ENCODE results near the gene SLC37A1.

GRCh38 chr21:42601656-42602055, 88.0 kb downstream of the SLC37A1 start:
- TF ChIP-seq SP1 (IDR thresholded peaks at IDR 0.05) (no peak), SP1 (CRISPR knock-in tag; IDR thresholded peaks at IDR 0.05) (no peak), HNRNPLL (IDR thresholded peaks at IDR 0.05; ENCODE audit: low read depth, low read length, poor library complexity, severe bottlenecking) (no peak), KAT8 (CRISPR knock-in tag; IDR thresholded peaks at IDR 0.05) (no peak), CTCF (CRISPR knock-in tag; IDR thresholded peaks at IDR 0.05) (no peak), POLR2AphosphoS5 (IDR thresholded peaks at IDR 0.05; ENCODE audit: low read depth, low read length) (no peak), EZH2 (conservative IDR thresholded peaks at IDR 0.05; ENCODE audit: low read depth, low read length) (no peak), NCOR1 (IDR thresholded peaks at IDR 0.05; ENCODE audit: borderline replicate concordance, low read length) (no peak), ZHX2 (IDR thresholded peaks at IDR 0.05; ENCODE audit: low read depth) (no peak), ZHX2 (CRISPR knock-in tag; IDR thresholded peaks at IDR 0.05; ENCODE audit: borderline replicate concordance) (no peak), SOX5 (CRISPR knock-in tag; IDR thresholded peaks at IDR 0.05; ENCODE audit: borderline replicate concordance) (no peak), ELF1 (CRISPR knock-in tag; IDR thresholded peaks at IDR 0.05) (no peak), ZNF224 (CRISPR knock-in tag; IDR thresholded peaks at IDR 0.05) (no peak)

Measured in HepG2 (cell line).